Measurements from ENCODE around the gene NXPE3.

The NXPE3 gene

GRCh38 chr3:101828691-101829436 is 49.9 kb downstream of the NXPE3 start:
- peak overlapping the region; percentile 88 for H3K27ac ChIP-seq (ENCODE audit: low read depth, low read length, poor library complexity, severe bottlenecking)
- no peaks in the 10 kb centered on the region for H4K20me1 ChIP-seq (ENCODE audit: insufficient read depth, low read length)
- 0 out of 2 replicates have a peak, but pooled peaks cover 3% of the 10 kb centered on the region for H3F3A ChIP-seq (ENCODE audit: insufficient read depth, low read length)
- no peak overlapping the region for H2AFZ ChIP-seq (ENCODE audit: low read length)
- no peaks in the 10 kb centered on the region for H3K9me3 ChIP-seq (ENCODE audit: low read length)
- peaks cover 14% of the 10 kb centered on the region; the same call in 1 of the 2 replicates for H3K79me2 ChIP-seq (ENCODE audit: insufficient read depth, low read length)
- H3K4me1 ChIP-seq (ENCODE audit: insufficient read depth, low read length, severe bottlenecking) = peaks cover 52% of the 10 kb centered on the region
- no peaks in the 10 kb centered on the region for H3K9me2 ChIP-seq (ENCODE audit: low read depth, low read length)
- no peaks in the 10 kb centered on the region for H3K27me3 ChIP-seq (ENCODE audit: insufficient read depth, low read length)
- H3K4me2 ChIP-seq (ENCODE audit: low read length) = peak overlapping the region; percentile 72
- H3K36me3 ChIP-seq (ENCODE audit: insufficient read depth, low read length) = peaks cover 22% of the 10 kb centered on the region
- H3K4me3 ChIP-seq (ENCODE audit: low read depth, low read length, poor library complexity, severe bottlenecking) = peak overlapping the region; percentile 72
- peak overlapping the region; percentile 80 for H3K9ac ChIP-seq (ENCODE audit: low read length)
- no peak for TF ChIP-seq EZH2 (IDR thresholded peaks at IDR 0.05; ENCODE audit: borderline replicate concordance, low read length)
- TF ChIP-seq CTCF (IDR thresholded peaks at IDR 0.05; ENCODE audit: low read length) = no peak

DNA sequence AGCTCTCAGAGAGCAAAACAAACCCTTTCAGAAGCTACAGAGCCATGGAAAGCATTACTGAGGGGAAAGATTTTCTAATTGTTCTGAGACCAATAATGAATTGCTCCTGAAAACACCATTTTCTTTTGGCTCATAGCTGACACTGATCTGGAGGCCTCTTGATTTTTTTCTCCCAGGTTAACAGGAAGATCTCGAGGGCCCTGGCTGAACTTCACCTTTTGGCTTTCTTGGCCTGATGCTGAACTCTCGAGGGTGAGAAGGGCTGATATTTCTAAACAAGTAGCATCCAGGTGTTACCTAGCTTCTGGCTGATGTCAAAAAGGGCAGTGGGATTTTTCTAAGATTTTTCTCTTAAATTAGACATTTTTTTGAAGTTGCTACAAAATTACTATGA is 50.4 kb downstream of the NXPE3 start:
- Histone ChIP-seq H3K36me3 (ENCODE audit: insufficient read depth, low read length) (peaks cover 23% of the 10 kb centered on the region), H3F3A (ENCODE audit: insufficient read depth, low read length) (0 out of 2 replicates have a peak, but pooled peaks cover 3% of the 10 kb centered on the region), H2AFZ (ENCODE audit: low read length) (no peak overlapping the region), H3K9me3 (ENCODE audit: low read length) (no peaks in the 10 kb centered on the region), H3K79me2 (ENCODE audit: insufficient read depth, low read length) (peaks cover 14% of the 10 kb centered on the region; the same call in 1 of the 2 replicates), H3K9ac (ENCODE audit: low read length) (peak overlapping the region; percentile 80), H3K4me3 (ENCODE audit: low read depth, low read length, poor library complexity, severe bottlenecking) (peak overlapping the region; percentile 72), H3K4me1 (ENCODE audit: insufficient read depth, low read length, severe bottlenecking) (peaks cover 52% of the 10 kb centered on the region), H4K20me1 (ENCODE audit: insufficient read depth, low read length) (no peaks in the 10 kb centered on the region), H3K9me2 (ENCODE audit: low read depth, low read length) (no peaks in the 10 kb centered on the region), H3K27ac (ENCODE audit: low read depth, low read length, poor library complexity, severe bottlenecking) (peak overlapping the region; percentile 88), H3K4me2 (ENCODE audit: low read length) (peak overlapping the region; percentile 72), H3K27me3 (ENCODE audit: insufficient read depth, low read length) (no peaks in the 10 kb centered on the region)
- TF ChIP-seq EZH2 (IDR thresholded peaks at IDR 0.05; ENCODE audit: borderline replicate concordance, low read length) (no peak), CTCF (IDR thresholded peaks at IDR 0.05; ENCODE audit: low read length) (no peak)

GRCh38 chr3:101829874-101830273 is 50.9 kb downstream of the NXPE3 start:
- Histone ChIP-seq H3K79me2 (ENCODE audit: insufficient read depth, low read length) (peaks cover 14% of the 10 kb centered on the region; the same call in 1 of the 2 replicates), H3K4me2 (ENCODE audit: low read length) (peak overlapping the region; percentile 72), H3K9ac (ENCODE audit: low read length) (peak overlapping the region; percentile 80)

More at GRCh38 chr3:101829874-101830273, 50.9 kb downstream of the NXPE3 start:
- Histone ChIP-seq H3K4me3 (ENCODE audit: low read depth, low read length, poor library complexity, severe bottlenecking) (peak overlapping the region; percentile 72), H3K36me3 (ENCODE audit: insufficient read depth, low read length) (peaks cover 26% of the 10 kb centered on the region), H3K9me3 (ENCODE audit: low read length) (no peaks in the 10 kb centered on the region), H3K27ac (ENCODE audit: low read depth, low read length, poor library complexity, severe bottlenecking) (peak overlapping the region; percentile 88), H3K27me3 (ENCODE audit: insufficient read depth, low read length) (no peaks in the 10 kb centered on the region), H2AFZ (ENCODE audit: low read length) (no peak overlapping the region), H3K9me2 (ENCODE audit: low read depth, low read length) (no peaks in the 10 kb centered on the region), H3K4me1 (ENCODE audit: insufficient read depth, low read length, severe bottlenecking) (peaks cover 52% of the 10 kb centered on the region), H4K20me1 (ENCODE audit: insufficient read depth, low read length) (no peaks in the 10 kb centered on the region), H3F3A (ENCODE audit: insufficient read depth, low read length) (0 out of 2 replicates have a peak, but pooled peaks cover 3% of the 10 kb centered on the region)
- TF ChIP-seq CTCF (IDR thresholded peaks at IDR 0.05; ENCODE audit: low read length) (no peak), EZH2 (IDR thresholded peaks at IDR 0.05; ENCODE audit: borderline replicate concordance, low read length) (no peak)

All from OCI-LY1 (cell line).